OCI-LY1 (cell line): ENCODE data around the gene CHRNA4.

Experiments used
- H2AFZ ChIP-seq: fragments of 200-600 bp; sonication (generic), shearing (Covaris generic); 2 replicates; pipeline ENCODE4 v1.6.0; 2014; ENCODE audit warnings: antibody characterized with exemption, mild to moderate bottlenecking, low read length
- H3F3A ChIP-seq: fragments of 200-600 bp; sonication (generic), shearing (Covaris generic); 2 replicates; pipeline ENCODE4 v1.6.0; 2014; ENCODE audit warnings: mild to moderate bottlenecking, antibody characterized with exemption, low read length, moderate library complexity; ENCODE audit not compliant: insufficient read depth
- H3K27ac ChIP-seq: fragments of 200-600 bp; sonication (generic); 2 replicates; pipeline ENCODE4 v1.5.1; 2014; ENCODE audit warnings: low read length, mixed run types, mild to moderate bottlenecking, low read depth; ENCODE audit not compliant: poor library complexity, severe bottlenecking
- H3K27me3 ChIP-seq: fragments of 200-600 bp; sonication (generic); 2 replicates; pipeline ENCODE4 v1.6.0; 2014; ENCODE audit warnings: antibody characterized with exemption, mild to moderate bottlenecking, low read length, moderate library complexity; ENCODE audit not compliant: insufficient read depth
- H3K36me3 ChIP-seq: fragments of 200-600 bp; sonication (generic); 2 replicates; pipeline ENCODE4 v1.6.1; 2014; ENCODE audit warnings: mild to moderate bottlenecking, antibody characterized with exemption, low read length, moderate library complexity, mixed read lengths; ENCODE audit not compliant: insufficient read depth
- H3K4me1 ChIP-seq: fragments of 200-600 bp; sonication (generic); 2 replicates; pipeline ENCODE4 v1.5.1; 2014; ENCODE audit warnings: mild to moderate bottlenecking, low read length, moderate library complexity; ENCODE audit not compliant: insufficient read depth, severe bottlenecking
- H3K4me2 ChIP-seq: fragments of 200-600 bp; sonication (generic), shearing (Covaris generic); 2 replicates; pipeline ENCODE4 v1.6.1; 2014; ENCODE audit warnings: low read length
- H3K4me3 ChIP-seq: fragments of 200-600 bp; sonication (generic); 2 replicates; pipeline ENCODE4 v1.5.1; 2014; ENCODE audit warnings: low read length, low read depth, mild to moderate bottlenecking, mixed read lengths; ENCODE audit not compliant: poor library complexity, severe bottlenecking
- H3K79me2 ChIP-seq: fragments of 200-600 bp; shearing (Covaris generic); 2 replicates; pipeline ENCODE4 v1.6.1; 2016; ENCODE audit warnings: mixed run types, low read length, mixed read lengths; ENCODE audit not compliant: insufficient read depth
- H3K9ac ChIP-seq: fragments of 200-600 bp; sonication (generic), shearing (Covaris generic); 2 replicates; pipeline ENCODE4 v1.6.1; 2014; ENCODE audit warnings: mild to moderate bottlenecking, low read length, mixed read lengths
- H3K9me2 ChIP-seq: fragments of 200-600 bp; sonication (generic), shearing (Covaris generic); 2 replicates; pipeline ENCODE4 v1.6.1; 2014; ENCODE audit warnings: low read depth, mild to moderate bottlenecking, low read length, mixed read lengths
- H3K9me3 ChIP-seq: fragments of 200-600 bp; shearing (Covaris generic); 2 replicates; pipeline ENCODE4 v1.6.1; 2014; ENCODE audit warnings: low read length, mixed read lengths
- H4K20me1 ChIP-seq: fragments of 200-600 bp; sonication (generic), shearing (Covaris generic); 2 replicates; pipeline ENCODE4 v1.6.0; 2016; ENCODE audit warnings: mild to moderate bottlenecking, low read length; ENCODE audit not compliant: insufficient read depth
- CTCF ChIP-seq: fragments of 200-600 bp; sonication (generic), shearing (Covaris generic); IDR thresholded peaks from 2 replicates; pipeline ENCODE4 v1.5.1; 2017; ENCODE audit warnings: mild to moderate bottlenecking, antibody characterized with exemption, low read length, moderate library complexity, mixed read lengths
- EZH2 ChIP-seq: fragments of 200-600 bp; sonication (generic), shearing (Covaris generic); IDR thresholded peaks from 2 replicates; pipeline ENCODE4 v1.8.0; 2017; ENCODE audit warnings: borderline replicate concordance, mixed run types, mild to moderate bottlenecking, antibody characterized with exemption, low read length, moderate library complexity, mixed read lengths

The CHRNA4 gene

GRCh38 chr20:63387917-63388316, 26.8 kb upstream of the CHRNA4 start:
- no peaks in the 10 kb centered on the region for H3K36me3 ChIP-seq
- H3K79me2 ChIP-seq: no peaks in the 10 kb centered on the region
- no peak overlapping the region for H2AFZ ChIP-seq
- H3K4me3 ChIP-seq: no peak overlapping the region
- H3K9me3 ChIP-seq: peaks cover 10% of the 10 kb centered on the region
- H3K4me2 ChIP-seq: no peak overlapping the region
- TF ChIP-seq CTCF: no peak
- no peak for TF ChIP-seq EZH2
- H4K20me1 ChIP-seq: no peaks in the 10 kb centered on the region
- no peaks in the 10 kb centered on the region for H3K9me2 ChIP-seq
- no peaks in the 10 kb centered on the region for H3F3A ChIP-seq
- peaks cover 12% of the 10 kb centered on the region; the same call in 1 of the 2 replicates for H3K27me3 ChIP-seq
- H3K27ac ChIP-seq: no peak overlapping the region
- no peak overlapping the region for H3K9ac ChIP-seq
- no peaks in the 10 kb centered on the region for H3K4me1 ChIP-seq

- H3K9ac ChIP-seq: no peak overlapping the region
- no peaks in the 10 kb centered on the region for H3K4me1 ChIP-seq
- H3K4me2 ChIP-seq: no peak overlapping the region
- TF ChIP-seq EZH2 (no peak), CTCF (no peak)
- no peak overlapping the region for H3K27ac ChIP-seq
- H4K20me1 ChIP-seq: no peaks in the 10 kb centered on the region
- no peaks in the 10 kb centered on the region for H3F3A ChIP-seq
- no peaks in the 10 kb centered on the region for H3K36me3 ChIP-seq
- H3K4me3 ChIP-seq: no peak overlapping the region
- peaks cover 10% of the 10 kb centered on the region for H3K9me3 ChIP-seq
- H3K9me2 ChIP-seq: no peaks in the 10 kb centered on the region
- no peak overlapping the region for H2AFZ ChIP-seq
- H3K79me2 ChIP-seq: no peaks in the 10 kb centered on the region
- peaks cover 12% of the 10 kb centered on the region; the same call in 1 of the 2 replicates for H3K27me3 ChIP-seq
These were observed 26.2 kb upstream of the CHRNA4 start for GRCh38 chr20:63387393-63387792.

- H3K4me1 ChIP-seq: no peaks in the 10 kb centered on the region
- TF ChIP-seq EZH2 (no peak), CTCF (no peak)
- no peak overlapping the region for H3K27ac ChIP-seq
- H3K79me2 ChIP-seq: no peaks in the 10 kb centered on the region
- H3F3A ChIP-seq: no peaks in the 10 kb centered on the region
- H3K9me3 ChIP-seq: peaks cover 10% of the 10 kb centered on the region
- H3K4me2 ChIP-seq: no peak overlapping the region
- no peak overlapping the region for H3K4me3 ChIP-seq
- H2AFZ ChIP-seq: no peak overlapping the region
- H3K27me3 ChIP-seq: peaks cover 12% of the 10 kb centered on the region; the same call in 1 of the 2 replicates
- H4K20me1 ChIP-seq: no peaks in the 10 kb centered on the region
- no peaks in the 10 kb centered on the region for H3K9me2 ChIP-seq
- no peak overlapping the region for H3K9ac ChIP-seq
- no peaks in the 10 kb centered on the region for H3K36me3 ChIP-seq
These were observed 25.3 kb upstream of the CHRNA4 start for GRCh38 chr20:63386491-63386890.
